Measurements from ENCODE around the gene BRF1.

- TF ChIP-seq CTCF (conservative IDR thresholded peaks at IDR 0.05; ENCODE audit: low read length) (no peak), EZH2phosphoT487 (IDR thresholded peaks at IDR 0.05; ENCODE audit: borderline replicate concordance, low read depth, low read length) (no peak)
Observed at GRCh38 chr14:105207460-105207901, 93.3 kb downstream of the BRF1 start.

Measured in OCI-LY7 (cell line).